ENCODE results near the gene CLCN6. TPM values are rescaled to one million over a fixed set of nuclear protein-coding genes. Genes with fewer than 3 reads are reported as not detected.

CLCN6 gene
- total RNA-seq, 8 experiments from 2014 or later, result 9.6 to 61.4 (median 27.0) TPM

- no peak for ATAC-seq (replicated peaks in 6 of 8)
- WGBS, 10 experiments, result 33 to 100% (median 80%) methylated on average over 1 to 4 of the region's 4 CpGs; no CpG with 5 or more reads in 3 of the 10 experiments
- Histone ChIP-seq H3K4me1 (replicated peaks in 1 of 2) (peaks cover 3 to 13% of the 10 kb centered on the region in 2 donors), H3K4me3 (no peak overlapping the region), H3K27ac (no peak overlapping the region)
- in situ Hi-C loops (cut with MboI; ENCODE audit: low pct_unique_long_range_greater_than_20kb in 2 of 9, low sequenced_read_pairs in 9 of 9, unreplicated experiment in 9 of 9), result no loop called here
These were observed 36.7 kb upstream of the CLCN6 start for GRCh38 chr1:11769274-11769673.

- peaks cover 3 to 10% of the 10 kb centered on the region in 2 donors for H3K4me1 ChIP-seq (replicated peaks in 1 of 2)
- H3K27ac ChIP-seq, result no peak overlapping the region
- ATAC-seq (replicated peaks in 6 of 8), result peak in 1 of 8 experiments; percentile 34
- in situ Hi-C loops (cut with MboI; ENCODE audit: low pct_unique_long_range_greater_than_20kb in 2 of 9, low sequenced_read_pairs in 9 of 9, unreplicated experiment in 9 of 9), result no loop called here
- H3K4me3 ChIP-seq, result no peak overlapping the region
These were observed 36.0 kb upstream of the CLCN6 start for GRCh38 chr1:11770011-11770410.

- Histone ChIP-seq H3K4me1 (replicated peaks in 1 of 2) (peaks cover under 1 to 10% of the 10 kb centered on the region in 2 donors), H3K27ac (no peak overlapping the region), H3K4me3 (no peak overlapping the region)
- no peak for ATAC-seq (replicated peaks in 6 of 8)
- in situ Hi-C loops (cut with MboI; ENCODE audit: low pct_unique_long_range_greater_than_20kb in 2 of 9, low sequenced_read_pairs in 9 of 9, unreplicated experiment in 9 of 9), result no loop called here
- WGBS, 10 experiments, result 59 to 91% (median 80%) methylated on average over 1 to 4 of the region's 11 CpGs; no CpG with 5 or more reads in 5 of the 10 experiments
These were observed 34.4 kb upstream of the CLCN6 start for GRCh38 chr1:11771481-11772043.

- Histone ChIP-seq H3K4me3 (no peak overlapping the region), H3K27ac (no peak overlapping the region), H3K4me1 (replicated peaks in 1 of 2) (peaks cover 0 to 4% of the 10 kb centered on the region in 2 donors)
- ATAC-seq (replicated peaks in 6 of 8), result no peak
- in situ Hi-C loops (cut with MboI; ENCODE audit: low pct_unique_long_range_greater_than_20kb in 2 of 9, low sequenced_read_pairs in 9 of 9, unreplicated experiment in 9 of 9), result no loop called here
- WGBS, 10 experiments, result 0 to 77% (median 56%) methylated on average over 1 to 5 of the region's 5 CpGs; no CpG with 5 or more reads in 3 of the 10 experiments
These were observed 33.5 kb upstream of the CLCN6 start for GRCh38 chr1:11772458-11772857.

- in situ Hi-C loops (cut with MboI; ENCODE audit: low pct_unique_long_range_greater_than_20kb in 2 of 9, low sequenced_read_pairs in 9 of 9, unreplicated experiment in 9 of 9), result no loop called here
- Histone ChIP-seq H3K27ac (no peak overlapping the region), H3K4me3 (no peak overlapping the region), H3K4me1 (replicated peaks in 1 of 2) (no peaks in the 10 kb centered on the region)
- WGBS, 10 experiments, result 40 to 94% (median 87%) methylated on average over 1 to 9 of the region's 9 CpGs; no CpG with 5 or more reads in 2 of the 10 experiments
- ATAC-seq (replicated peaks in 6 of 8), result no peak
These were observed 31.2 kb upstream of the CLCN6 start for GRCh38 chr1:11774753-11775152.

- 80 to 85% (median 83%) methylated on average over 1 to 6 of the region's 8 CpGs; no CpG with 5 or more reads in 5 of the 10 experiments for WGBS, 10 experiments
- H3K4me3 ChIP-seq, result no peak overlapping the region
- H3K4me1 ChIP-seq (replicated peaks in 1 of 2), result no peaks in the 10 kb centered on the region
- no peak for ATAC-seq (replicated peaks in 6 of 8)
- H3K27ac ChIP-seq, result no peak overlapping the region
- in situ Hi-C loops (cut with MboI; ENCODE audit: low pct_unique_long_range_greater_than_20kb in 2 of 9, low sequenced_read_pairs in 9 of 9, unreplicated experiment in 9 of 9), result no loop called here
These were observed 28.2 kb upstream of the CLCN6 start for GRCh38 chr1:11777658-11778322.

GRCh38 chr1:11778336-11778735 lies 27.7 kb upstream of the CLCN6 start:
- Histone ChIP-seq H3K4me3 (no peak overlapping the region), H3K4me1 (replicated peaks in 1 of 2) (no peaks in the 10 kb centered on the region), H3K27ac (no peak overlapping the region)
- peak in 3 of 8 experiments; percentile 8 to 13 (median 11) for ATAC-seq (replicated peaks in 6 of 8)
- in situ Hi-C loops (cut with MboI; ENCODE audit: low pct_unique_long_range_greater_than_20kb in 2 of 9, low sequenced_read_pairs in 9 of 9, unreplicated experiment in 9 of 9), result no loop called here
- 70 to 100% (median 80%) methylated on average over 1 to 6 of the region's 9 CpGs; no CpG with 5 or more reads in 6 of the 10 experiments for WGBS, 10 experiments

- WGBS, 10 experiments, result 70 to 92% (median 80%) methylated on average over 2 to 11 of the region's 15 CpGs; no CpG with 5 or more reads in 3 of the 10 experiments
- ATAC-seq (replicated peaks in 6 of 8), result peak in 3 of 8 experiments; percentile 7 to 12 (median 9)
- in situ Hi-C loops (cut with MboI; ENCODE audit: low pct_unique_long_range_greater_than_20kb in 2 of 9, low sequenced_read_pairs in 9 of 9, unreplicated experiment in 9 of 9), result no loop called here
- H3K27ac ChIP-seq, result no peak overlapping the region
- H3K4me3 ChIP-seq, result no peak overlapping the region
- H3K4me1 ChIP-seq (replicated peaks in 1 of 2), result no peaks in the 10 kb centered on the region
These were observed 27.0 kb upstream of the CLCN6 start for GRCh38 chr1:11778844-11779623.

- Histone ChIP-seq H3K4me1 (replicated peaks in 1 of 2) (peaks cover 4 to 8% of the 10 kb centered on the region in 2 donors), H3K4me3 (no peak overlapping the region), H3K27ac (no peak overlapping the region)
- in situ Hi-C loops (cut with MboI; ENCODE audit: low pct_unique_long_range_greater_than_20kb in 2 of 9, low sequenced_read_pairs in 9 of 9, unreplicated experiment in 9 of 9), result no loop called here
- WGBS, 10 experiments, result 82 to 92% (median 87%) methylated on average over 4 to 9 of the region's 13 CpGs; no CpG with 5 or more reads in 7 of the 10 experiments
- no peak for ATAC-seq (replicated peaks in 6 of 8)
These were observed 26.1 kb upstream of the CLCN6 start for GRCh38 chr1:11779715-11780379.

GRCh38 chr1:11780380-11781147 lies 25.4 kb upstream of the CLCN6 start:
- ATAC-seq (replicated peaks in 6 of 8), result no peak
- in situ Hi-C loops (cut with MboI; ENCODE audit: low pct_unique_long_range_greater_than_20kb in 2 of 9, low sequenced_read_pairs in 9 of 9, unreplicated experiment in 9 of 9), result no loop called here
- 0 to 100% (median 74%) methylated on average over 1 to 9 of the region's 10 CpGs; no CpG with 5 or more reads in 2 of the 10 experiments for WGBS, 10 experiments
- no peak overlapping the region for H3K4me3 ChIP-seq
- peaks cover 6 to 12% of the 10 kb centered on the region in 2 donors for H3K4me1 ChIP-seq (replicated peaks in 1 of 2)
- H3K27ac ChIP-seq, result no peak overlapping the region

GRCh38 chr1:11781297-11781696 lies 24.7 kb upstream of the CLCN6 start:
- no peak overlapping the region for H3K4me3 ChIP-seq
- H3K27ac ChIP-seq, result no peak overlapping the region
- ATAC-seq (replicated peaks in 6 of 8), result no peak
- 62 to 100% (median 96%) methylated on average over 1 to 10 of the region's 12 CpGs; no CpG with 5 or more reads in 4 of the 10 experiments for WGBS, 10 experiments
- in situ Hi-C loops (cut with MboI; ENCODE audit: low pct_unique_long_range_greater_than_20kb in 2 of 9, low sequenced_read_pairs in 9 of 9, unreplicated experiment in 9 of 9), result no loop called here
- H3K4me1 ChIP-seq (replicated peaks in 1 of 2), result peaks cover 6 to 13% of the 10 kb centered on the region in 2 donors

- no peak for ATAC-seq (replicated peaks in 6 of 8)
- peaks cover 10 to 22% of the 10 kb centered on the region in 2 donors for H3K4me1 ChIP-seq (replicated peaks in 1 of 2)
- H3K4me3 ChIP-seq, result no peak overlapping the region
- 73 to 75% methylated on average over 2 to 3 of the region's 6 CpGs; no CpG with 5 or more reads in 8 of the 10 experiments for WGBS, 10 experiments
- H3K27ac ChIP-seq, result no peak overlapping the region
- in situ Hi-C loops (cut with MboI; ENCODE audit: low pct_unique_long_range_greater_than_20kb in 2 of 9, low sequenced_read_pairs in 9 of 9, unreplicated experiment in 9 of 9), result no loop called here
These were observed 23.8 kb upstream of the CLCN6 start for GRCh38 chr1:11782127-11782708.
